K562 treated with DMSO at 1 percent for 48 hours (cell line): ENCODE measurements around the gene ASXL1. TPM values are rescaled to one million over a fixed set of nuclear protein-coding genes. Genes with fewer than 3 reads are reported as not detected.

ENCODE experiments used
- total RNA-seq: library from RNA; unstranded; fragments of 300-600 nt; gene quantifications from 2 replicates; pipeline ENCODE4 v1.2.3, GENCODE V29; 2022; ENCODE audit warnings: low replicate concordance; ENCODE audit errors: extremely low read depth

Gene ASXL1
- not detected in 2 replicates for total RNA-seq

DNA sequence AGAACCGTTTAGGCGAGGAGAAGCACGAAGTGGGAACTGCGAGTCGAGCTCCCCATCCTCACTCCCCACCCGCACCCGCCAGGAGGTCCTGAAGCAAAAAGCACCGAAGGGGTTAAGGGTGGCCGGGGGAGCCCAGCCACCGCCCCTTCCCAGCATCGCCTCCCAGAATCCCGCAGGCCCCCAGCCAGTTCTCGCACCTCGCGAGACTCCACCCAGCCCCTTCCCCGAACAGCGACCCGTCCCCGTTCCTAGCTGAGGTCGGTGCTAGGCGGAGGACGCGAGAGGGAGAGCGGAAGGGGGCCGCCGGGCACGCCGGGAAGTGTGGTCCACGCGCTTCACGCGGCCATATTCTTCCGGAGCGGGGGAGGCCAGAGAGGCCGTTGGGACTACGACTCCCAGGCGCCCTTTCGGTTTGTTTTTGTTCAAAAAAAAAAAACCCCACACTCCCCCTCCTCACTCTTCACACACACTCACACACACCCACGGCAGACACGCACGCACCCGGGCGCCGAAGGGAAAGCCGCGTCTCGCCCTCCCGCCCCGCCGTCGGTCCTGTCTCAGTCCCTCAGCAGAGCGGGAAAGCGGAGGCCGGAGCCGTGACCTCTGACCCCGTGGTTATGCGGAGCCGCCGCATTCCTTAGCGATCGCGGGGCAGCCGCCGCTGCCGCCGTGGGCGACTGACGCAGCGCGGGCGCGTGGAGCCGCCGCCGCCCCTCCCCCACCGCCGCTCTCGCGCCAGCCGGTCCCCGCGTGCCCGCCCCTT, at the start of gene ASXL1:
Gene ASXL1 (plus strand): TSS at position 463 of the 763 bp plus-strand sequence. CDS start 445 bp downstream, outside the sequence.

Other genes starting within 250 kb of the ASXL1 start
- not detected in 2 replicates for gene TM9SF4, start 248.6 kb upstream of the ASXL1 start, total RNA-seq
- not detected in 2 replicates for gene PLAGL2, start 150.6 kb upstream of the ASXL1 start, total RNA-seq
- not detected in 2 replicates for gene POFUT1, start 150.5 kb upstream of the ASXL1 start, total RNA-seq
- not detected in 2 replicates for gene KIF3B, start 80.7 kb upstream of the ASXL1 start, total RNA-seq
- gene NOL4L, start 227.0 kb downstream of the ASXL1 start, total RNA-seq = not detected in 2 replicates